NB4 (cell line): ENCODE data around the gene PCDHA2.
A peak's percentile ranks its signal among the peaks of the same experiment; 100 is the strongest.
"Not testable (repeated sequence)": the region's sequence is repeated elsewhere in the genome, so short reads cannot be mapped to it uniquely, and the experiment has no call there.

Source experiments
- DNase-seq: peaks from one replicate; pipeline ENCODE4 v3.0.0; 2010; ENCODE audit warnings: low read depth
- H3K4me3 ChIP-seq: one replicate; pipeline ENCODE4 v1.5.1; 2011; ENCODE audit warnings: mild to moderate bottlenecking, low read depth, low read length, moderate library complexity
- MYC ChIP-seq: IDR thresholded peaks from 2 replicates; pipeline ENCODE4 v1.6.1; 2011; ENCODE audit warnings: low read depth, low read length
- POLR2A ChIP-seq: IDR thresholded peaks from 2 replicates; pipeline ENCODE4 v1.6.1; 2011; ENCODE audit warnings: mild to moderate bottlenecking; ENCODE audit not compliant: insufficient read length; ENCODE audit errors: extremely low read depth
- TF ChIP-seq, protein P1 (sequence below): IDR thresholded peaks from 2 replicates; pipeline ENCODE4 v1.6.1; 2011; ENCODE audit warnings: low read depth, low read length
- TF ChIP-seq, protein P2 (sequence below): IDR thresholded peaks from one replicate; pipeline ENCODE4 v1.5.1; 2012; ENCODE audit warnings: low read depth, low read length

The PCDHA2 gene

DNA sequence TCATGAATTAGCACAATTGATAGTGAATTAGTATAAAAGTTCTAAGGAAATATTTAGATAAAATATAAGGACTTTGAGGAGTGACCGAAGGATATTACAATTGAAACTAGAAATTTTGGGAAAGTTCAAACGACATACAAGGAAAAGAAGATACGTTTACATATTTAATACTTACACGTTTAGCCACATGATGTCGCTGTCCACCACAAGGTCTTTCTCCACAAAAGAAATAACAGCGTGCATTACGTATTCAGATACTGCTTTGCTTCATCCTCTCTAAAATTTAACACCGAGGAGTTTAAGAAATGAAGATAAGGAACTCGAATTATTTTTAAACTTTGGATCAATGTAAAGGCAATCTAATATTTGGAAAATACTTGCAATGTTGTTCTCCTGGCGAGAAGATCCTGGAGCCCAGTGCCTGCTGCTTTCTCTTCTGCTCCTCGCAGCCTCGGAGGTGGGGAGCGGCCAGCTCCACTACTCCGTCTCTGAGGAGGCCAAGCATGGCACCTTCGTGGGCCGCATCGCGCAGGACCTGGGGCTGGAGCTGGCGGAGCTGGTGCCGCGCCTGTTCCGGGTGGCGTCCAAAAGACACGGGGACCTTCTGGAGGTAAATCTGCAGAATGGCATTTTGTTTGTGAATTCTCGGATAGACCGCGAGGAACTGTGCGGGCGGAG lies 6.3 kb downstream of the PCDHA2 start, which contains the start of gene PCDHA3:
Gene PCDHA3 (plus strand): TSS at position 242 of the 678 bp plus-strand sequence.
- no peak within 1 kb of the TSS for H3K4me3 ChIP-seq
- no peak for TF ChIP-seq MYC
- TF ChIP-seq POLR2A = no peak
- peak; percentile 56 for DNase-seq

DNA sequence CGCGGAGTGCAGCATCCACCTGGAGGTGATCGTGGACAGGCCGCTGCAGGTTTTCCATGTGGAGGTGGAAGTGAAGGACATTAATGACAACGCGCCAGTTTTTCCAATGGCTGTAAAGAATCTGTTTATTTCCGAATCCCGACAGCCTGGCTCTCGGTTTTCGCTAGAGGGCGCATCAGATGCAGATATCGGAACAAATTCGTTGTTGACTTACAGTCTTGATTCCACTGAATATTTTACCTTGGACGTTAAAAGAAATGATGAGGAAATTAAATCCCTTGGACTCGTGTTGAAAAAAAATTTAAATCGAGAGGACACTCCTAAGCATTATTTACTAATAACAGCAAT lies 6.8 kb downstream of the PCDHA2 start:
- DNase-seq = no peak
- no peak overlapping the region for H3K4me3 ChIP-seq
- TF ChIP-seq, protein P1, sequence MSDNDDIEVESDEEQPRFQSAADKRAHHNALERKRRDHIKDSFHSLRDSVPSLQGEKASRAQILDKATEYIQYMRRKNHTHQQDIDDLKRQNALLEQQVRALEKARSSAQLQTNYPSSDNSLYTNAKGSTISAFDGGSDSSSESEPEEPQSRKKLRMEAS = no peak
- TF ChIP-seq MYC (no peak), POLR2A (no peak)
- TF ChIP-seq, protein P2, sequence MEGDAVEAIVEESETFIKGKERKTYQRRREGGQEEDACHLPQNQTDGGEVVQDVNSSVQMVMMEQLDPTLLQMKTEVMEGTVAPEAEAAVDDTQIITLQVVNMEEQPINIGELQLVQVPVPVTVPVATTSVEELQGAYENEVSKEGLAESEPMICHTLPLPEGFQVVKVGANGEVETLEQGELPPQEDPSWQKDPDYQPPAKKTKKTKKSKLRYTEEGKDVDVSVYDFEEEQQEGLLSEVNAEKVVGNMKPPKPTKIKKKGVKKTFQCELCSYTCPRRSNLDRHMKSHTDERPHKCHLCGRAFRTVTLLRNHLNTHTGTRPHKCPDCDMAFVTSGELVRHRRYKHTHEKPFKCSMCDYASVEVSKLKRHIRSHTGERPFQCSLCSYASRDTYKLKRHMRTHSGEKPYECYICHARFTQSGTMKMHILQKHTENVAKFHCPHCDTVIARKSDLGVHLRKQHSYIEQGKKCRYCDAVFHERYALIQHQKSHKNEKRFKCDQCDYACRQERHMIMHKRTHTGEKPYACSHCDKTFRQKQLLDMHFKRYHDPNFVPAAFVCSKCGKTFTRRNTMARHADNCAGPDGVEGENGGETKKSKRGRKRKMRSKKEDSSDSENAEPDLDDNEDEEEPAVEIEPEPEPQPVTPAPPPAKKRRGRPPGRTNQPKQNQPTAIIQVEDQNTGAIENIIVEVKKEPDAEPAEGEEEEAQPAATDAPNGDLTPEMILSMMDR = no peak

DNA sequence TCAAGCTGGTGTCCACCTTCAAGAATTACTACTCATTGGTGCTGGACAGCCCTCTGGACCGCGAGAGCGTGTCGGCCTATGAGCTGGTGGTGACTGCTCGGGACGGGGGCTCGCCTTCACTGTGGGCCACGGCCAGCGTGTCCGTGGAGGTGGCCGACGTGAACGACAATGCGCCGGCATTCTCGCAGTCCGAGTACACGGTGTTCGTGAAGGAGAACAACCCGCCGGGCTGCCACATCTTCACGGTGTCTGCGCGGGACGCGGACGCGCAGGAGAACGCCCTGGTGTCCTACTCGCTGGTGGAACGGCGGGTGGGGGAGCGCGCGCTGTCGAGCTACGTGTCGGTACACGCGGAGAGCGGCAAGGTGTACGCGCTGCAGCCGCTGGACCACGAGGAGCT lies 7.7 kb downstream of the PCDHA2 start:
- not testable (repeated sequence) for H3K4me3 ChIP-seq, DNase-seq

DNA sequence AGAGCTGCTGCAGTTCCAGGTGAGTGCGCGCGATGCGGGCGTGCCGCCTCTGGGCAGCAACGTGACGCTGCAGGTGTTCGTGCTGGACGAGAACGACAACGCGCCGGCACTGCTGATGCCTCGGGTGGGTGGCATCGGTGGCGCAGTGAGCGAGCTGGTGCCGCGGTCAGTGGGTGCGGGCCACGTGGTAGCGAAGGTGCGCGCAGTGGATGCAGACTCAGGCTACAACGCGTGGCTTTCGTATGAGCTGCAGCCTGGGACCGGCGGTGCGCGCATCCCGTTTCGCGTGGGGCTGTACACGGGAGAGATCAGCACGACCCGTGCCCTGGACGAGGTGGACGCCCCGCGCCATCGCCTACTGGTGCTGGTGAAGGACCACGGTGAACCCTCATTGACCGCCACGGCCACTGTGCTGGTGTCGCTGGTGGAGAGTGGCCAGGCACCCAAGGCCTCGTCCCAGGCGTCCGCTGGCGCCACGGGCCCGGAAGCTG lies 8.2 kb downstream of the PCDHA2 start:
- no peak for DNase-seq
- TF ChIP-seq, protein P2 = no peak
- TF ChIP-seq POLR2A (no peak), MYC (no peak)
- TF ChIP-seq, protein P1 = no peak
- no peak overlapping the region for H3K4me3 ChIP-seq

DNA sequence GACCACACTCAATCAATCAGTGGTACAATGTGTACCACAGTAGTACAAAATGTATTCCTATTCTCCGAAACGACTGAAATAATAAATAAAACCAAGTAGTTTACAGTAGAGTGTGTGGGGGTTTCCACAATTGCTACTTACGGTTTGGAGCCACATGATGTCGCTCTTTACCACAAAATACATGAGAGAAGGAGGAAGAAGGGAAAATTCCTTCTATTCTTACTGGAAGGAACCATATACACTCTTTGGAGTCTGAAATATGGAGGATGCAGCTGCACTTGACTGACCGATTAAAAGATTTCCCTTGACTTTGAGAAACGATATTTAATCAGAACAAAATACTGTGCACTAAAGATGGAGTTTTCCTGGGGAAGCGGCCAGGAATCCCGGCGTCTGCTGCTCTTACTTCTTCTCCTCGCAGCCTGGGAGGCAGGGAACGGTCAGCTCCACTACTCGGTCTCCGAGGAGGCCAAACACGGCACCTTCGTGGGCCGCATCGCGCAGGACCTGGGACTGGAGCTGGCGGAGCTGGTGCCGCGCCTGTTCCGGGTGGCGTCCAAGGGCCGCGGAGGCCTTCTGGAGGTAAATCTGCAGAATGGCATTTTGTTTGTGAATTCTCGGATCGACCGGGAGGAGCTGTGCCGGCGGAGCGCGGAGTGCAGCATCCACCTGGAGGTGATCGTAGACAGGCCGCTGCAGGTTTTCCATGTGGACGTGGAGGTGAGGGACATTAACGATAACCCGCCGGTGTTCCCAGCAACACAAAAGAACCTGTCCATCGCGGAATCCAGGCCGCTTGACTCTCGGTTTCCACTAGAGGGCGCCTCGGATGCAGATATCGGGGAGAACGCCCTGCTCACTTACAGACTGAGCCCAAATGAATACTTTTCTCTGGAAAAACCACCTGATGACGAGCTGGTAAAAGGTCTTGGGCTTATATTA lies 12.5 kb downstream of the PCDHA2 start, which contains the start of gene PCDHA4:
Gene PCDHA4 (plus strand): TSS at position 235 of the 942 bp plus-strand sequence.
- H3K4me3 ChIP-seq = no peak within 1 kb of the TSS
- TF ChIP-seq, protein P2 = peak; percentile 49
- no peak for TF ChIP-seq POLR2A
- DNase-seq = peak; percentile 31

DNA sequence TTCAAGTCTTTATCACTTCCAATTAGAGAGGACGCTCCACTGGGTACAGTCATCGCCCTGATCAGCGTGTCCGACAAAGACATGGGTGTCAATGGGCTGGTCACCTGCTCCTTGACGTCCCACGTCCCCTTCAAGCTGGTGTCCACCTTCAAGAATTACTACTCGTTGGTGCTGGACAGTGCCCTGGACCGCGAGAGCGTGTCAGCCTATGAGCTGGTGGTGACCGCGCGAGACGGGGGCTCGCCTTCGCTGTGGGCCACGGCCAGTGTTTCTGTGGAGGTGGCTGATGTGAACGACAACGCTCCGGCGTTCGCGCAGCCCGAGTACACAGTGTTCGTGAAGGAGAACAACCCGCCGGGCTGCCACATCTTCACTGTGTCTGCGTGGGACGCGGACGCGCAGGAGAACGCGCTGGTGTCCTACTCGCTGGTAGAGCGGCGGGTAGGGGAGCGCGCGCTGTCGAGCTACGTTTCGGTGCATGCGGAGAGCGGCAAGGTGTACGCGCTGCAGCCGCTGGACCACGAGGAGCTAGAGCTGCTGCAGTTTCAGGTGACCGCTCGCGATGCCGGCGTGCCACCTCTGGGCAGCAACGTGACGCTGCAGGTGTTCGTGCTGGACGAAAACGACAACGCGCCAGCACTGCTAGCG lies 13.7 kb downstream of the PCDHA2 start:
- not testable (repeated sequence) for H3K4me3 ChIP-seq, DNase-seq

DNA sequence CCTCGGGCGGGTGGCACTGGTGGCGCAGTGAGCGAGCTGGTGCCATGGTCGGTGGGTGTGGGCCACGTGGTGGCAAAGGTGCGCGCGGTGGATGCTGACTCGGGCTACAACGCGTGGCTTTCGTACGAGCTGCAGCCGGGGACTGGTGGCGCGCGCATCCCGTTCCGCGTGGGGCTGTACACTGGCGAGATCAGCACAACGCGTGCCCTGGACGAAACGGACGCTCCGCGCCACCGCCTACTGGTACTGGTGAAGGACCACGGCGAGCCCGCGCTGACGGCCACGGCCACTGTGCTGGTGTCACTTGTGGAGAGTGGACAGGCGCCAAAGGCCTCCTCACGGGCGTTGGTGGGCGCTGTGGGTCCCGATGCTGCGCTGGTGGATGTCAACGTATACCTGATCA lies 14.2 kb downstream of the PCDHA2 start:
- no peak for TF ChIP-seq MYC
- TF ChIP-seq POLR2A = no peak
- TF ChIP-seq, protein P2 = no peak
- TF ChIP-seq, protein P1 = no peak
- no peak for DNase-seq
- no peak overlapping the region for H3K4me3 ChIP-seq
